A549 (cell line): ENCODE data around the gene RUNDC3A.
"Not testable (repeated sequence)": the region's sequence is repeated elsewhere in the genome, so short reads cannot be mapped to it uniquely, and the experiment has no call there.

Experiments used
- EP300 ChIP-seq, 2 experiments: fragments of >200 bp; sonication (Bioruptor Twin); formaldehyde crosslinking; IDR thresholded peaks; 2 replicates in 1 of 2; 3 replicates in 1 of 2; pipeline ENCODE4 v1.6.1; 2016 to 2017
- ESRRA ChIP-seq: fragments of 150-350 bp; IDR thresholded peaks from 2 replicates; pipeline ENCODE4 v1.6.1; 2014; ENCODE audit warnings: mild to moderate bottlenecking, low read length, borderline replicate concordance
- HDAC2 ChIP-seq: fragments of 200-600 bp; sonication (generic); IDR thresholded peaks from 2 replicates; pipeline ENCODE4 v1.6.1; 2016
- HEYL ChIP-seq: fragments of 250-450 bp; sonication (Bioruptor Pico); IDR thresholded peaks from 2 replicates; pipeline ENCODE4 v1.8.0; 2021; ENCODE audit warnings: mild to moderate bottlenecking, moderate library complexity
- TP53 ChIP-seq: fragments of 250-450 bp; sonication (Bioruptor Pico); IDR thresholded peaks from 2 replicates; pipeline ENCODE4 v1.5.0; 2021; ENCODE audit warnings: mild to moderate bottlenecking, moderate library complexity
- TF ChIP-seq, protein P1 (sequence below): fragments of >200 bp; sonication (Bioruptor Twin); formaldehyde crosslinking; IDR thresholded peaks from 3 replicates; pipeline ENCODE4 v1.5.1; 2016
- TF ChIP-seq, protein P2 (sequence below): fragments of 450-650 bp; IDR thresholded peaks from 2 replicates; pipeline ENCODE4 v1.6.1; 2014; ENCODE audit warnings: antibody characterized with exemption

DNA sequence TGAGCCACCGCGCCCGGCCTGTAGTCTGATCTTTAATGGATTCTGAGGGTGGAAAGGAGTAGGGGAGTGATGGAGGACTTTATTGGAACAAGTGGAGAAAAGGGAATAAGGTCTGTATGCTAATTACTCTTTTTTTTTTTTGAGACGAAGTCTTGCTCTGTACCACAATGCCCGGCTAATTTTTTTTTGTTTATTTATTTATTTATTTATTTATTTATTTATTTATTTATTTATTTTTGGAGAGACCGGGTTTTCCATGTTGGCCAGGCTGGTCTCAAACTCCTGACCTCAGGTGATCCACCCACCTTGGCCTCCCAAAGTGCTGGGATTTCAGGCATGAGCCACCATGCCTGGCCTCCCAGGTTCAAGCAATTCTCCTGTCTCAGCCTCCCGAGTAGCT lies 21.1 kb downstream of the RUNDC3A start:
- TF ChIP-seq, protein P1, sequence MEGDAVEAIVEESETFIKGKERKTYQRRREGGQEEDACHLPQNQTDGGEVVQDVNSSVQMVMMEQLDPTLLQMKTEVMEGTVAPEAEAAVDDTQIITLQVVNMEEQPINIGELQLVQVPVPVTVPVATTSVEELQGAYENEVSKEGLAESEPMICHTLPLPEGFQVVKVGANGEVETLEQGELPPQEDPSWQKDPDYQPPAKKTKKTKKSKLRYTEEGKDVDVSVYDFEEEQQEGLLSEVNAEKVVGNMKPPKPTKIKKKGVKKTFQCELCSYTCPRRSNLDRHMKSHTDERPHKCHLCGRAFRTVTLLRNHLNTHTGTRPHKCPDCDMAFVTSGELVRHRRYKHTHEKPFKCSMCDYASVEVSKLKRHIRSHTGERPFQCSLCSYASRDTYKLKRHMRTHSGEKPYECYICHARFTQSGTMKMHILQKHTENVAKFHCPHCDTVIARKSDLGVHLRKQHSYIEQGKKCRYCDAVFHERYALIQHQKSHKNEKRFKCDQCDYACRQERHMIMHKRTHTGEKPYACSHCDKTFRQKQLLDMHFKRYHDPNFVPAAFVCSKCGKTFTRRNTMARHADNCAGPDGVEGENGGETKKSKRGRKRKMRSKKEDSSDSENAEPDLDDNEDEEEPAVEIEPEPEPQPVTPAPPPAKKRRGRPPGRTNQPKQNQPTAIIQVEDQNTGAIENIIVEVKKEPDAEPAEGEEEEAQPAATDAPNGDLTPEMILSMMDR = not testable (repeated sequence)
- TF ChIP-seq EP300 (IDR thresholded peaks at IDR 0.05); ESRRA; HEYL; HDAC2; TP53 (CRISPR knock-in tag): not testable (repeated sequence)
- TF ChIP-seq, protein P2, sequence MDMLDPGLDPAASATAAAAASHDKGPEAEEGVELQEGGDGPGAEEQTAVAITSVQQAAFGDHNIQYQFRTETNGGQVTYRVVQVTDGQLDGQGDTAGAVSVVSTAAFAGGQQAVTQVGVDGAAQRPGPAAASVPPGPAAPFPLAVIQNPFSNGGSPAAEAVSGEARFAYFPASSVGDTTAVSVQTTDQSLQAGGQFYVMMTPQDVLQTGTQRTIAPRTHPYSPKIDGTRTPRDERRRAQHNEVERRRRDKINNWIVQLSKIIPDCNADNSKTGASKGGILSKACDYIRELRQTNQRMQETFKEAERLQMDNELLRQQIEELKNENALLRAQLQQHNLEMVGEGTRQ = not testable (repeated sequence)
